Endothelial cell of umbilical vein (primary cell): ENCODE results near the gene ZNF280C. TPM values are rescaled to one million over a fixed set of nuclear protein-coding genes. Genes with fewer than 3 reads are reported as not detected.

ENCODE experiments used
- BruUV-seq: library from RNA; stranded (reverse); fragments of 400-500 nt; replicated peaks from 2 replicates; lab custom pipeline; 2021; lab: Mats Ljungman, UMichigan
- CTCF ChIA-PET: fragments of 300-600, 350-600 bp; sonication (Branson Sonifier 250); formaldehyde crosslinking; loops from one replicate; lab custom pipeline; 2021; ENCODE audit warnings: antibody characterized with exemption, inconsistent platforms; lab: Charles Lee
- POLR2A ChIA-PET: fragments of 300-600, 350-600 bp; sonication (Branson Sonifier 250); formaldehyde crosslinking; loops from one replicate; lab custom pipeline; 2021; ENCODE audit warnings: antibody characterized with exemption, inconsistent platforms; lab: Charles Lee
- DNase-seq: peaks from one replicate; pipeline ENCODE4 v3.0.0-alpha.2; 2011; ENCODE audit warnings: low read depth, low spot score
- FAIRE-seq: peaks from 2 replicates; lab custom pipeline; 2011; peaks lifted over from hg19 to GRCh38; lab: Jason Lieb, UNC
- H2AFZ ChIP-seq: 2 replicates; pipeline ENCODE4 v1.6.0; 2012; ENCODE audit warnings: low read depth, low read length, control low read depth, inconsistent platforms
- H3K27ac ChIP-seq: 2 replicates; pipeline ENCODE4 v1.5.1; 2011; ENCODE audit warnings: low read depth, mild to moderate bottlenecking, control low read depth, low read length, moderate library complexity; ENCODE audit not compliant: insufficient read depth
- H3K27me3 ChIP-seq, 2 experiments: 2 replicates each; pipeline versions ENCODE4 v1.6.0 to v1.6.1; 2011; ENCODE audit warnings: low read length in 2 of 2, mixed read lengths in 1 of 2; ENCODE audit not compliant: control insufficient read depth in 2 of 2, insufficient read depth in 2 of 2
- H3K36me3 ChIP-seq, 2 experiments: 2 replicates in 1 of 2; 3 replicates in 1 of 2; pipeline ENCODE4 v1.5.1; 2011; ENCODE audit warnings: low read length in 2 of 2, mild to moderate bottlenecking in 1 of 2, moderate library complexity in 1 of 2; ENCODE audit not compliant: control insufficient read depth in 2 of 2, insufficient read depth in 2 of 2; ENCODE audit errors: extremely low read depth in 1 of 2
- H3K4me1 ChIP-seq: 3 replicates; pipeline ENCODE4 v1.5.1; 2011; ENCODE audit warnings: mild to moderate bottlenecking, low read length; ENCODE audit not compliant: control insufficient read depth, insufficient read depth; ENCODE audit errors: extremely low read depth
- H3K4me2 ChIP-seq: 2 replicates; pipeline ENCODE4 v1.6.1; 2011; ENCODE audit warnings: low read length, control low read depth, mixed read lengths; ENCODE audit not compliant: insufficient read depth
- H3K4me3 ChIP-seq, 3 experiments: fragments of 200-600 bp in 1 of 3; sonication (generic), shearing (Covaris generic) in 1 of 3; replicated peaks in 1 of 3; 2 replicates each; pipeline ENCODE4 v1.5.1; 2011 to 2016; ENCODE audit warnings: control low read depth in 3 of 3, low read length in 3 of 3, mild to moderate bottlenecking in 2 of 3, inconsistent platforms in 1 of 3, low read depth in 1 of 3, moderate library complexity in 1 of 3; ENCODE audit not compliant: insufficient read depth in 1 of 3
- H3K79me2 ChIP-seq: 2 replicates; pipeline ENCODE4 v1.6.0; 2012; ENCODE audit warnings: low read length, inconsistent platforms; ENCODE audit not compliant: control insufficient read depth, insufficient read depth
- H3K9ac ChIP-seq: replicated peaks from 2 replicates; pipeline ENCODE3; 2011; ENCODE audit warnings: low read length, control low read depth; ENCODE audit not compliant: insufficient read depth; ENCODE audit errors: extremely low read depth
- H3K9me1 ChIP-seq: replicated peaks from 3 replicates; pipeline ENCODE4 v1.6.0; 2011; ENCODE audit warnings: mild to moderate bottlenecking, low read length; ENCODE audit not compliant: control insufficient read depth, insufficient read depth; ENCODE audit errors: extremely low read depth
- H3K9me3 ChIP-seq: replicated peaks from 2 replicates; pipeline ENCODE4 v1.5.1; 2012; ENCODE audit warnings: low read length, inconsistent platforms; ENCODE audit not compliant: control insufficient read depth, insufficient read depth
- H4K20me1 ChIP-seq: replicated peaks from 2 replicates; pipeline ENCODE3; 2011; ENCODE audit warnings: mild to moderate bottlenecking, low read length; ENCODE audit not compliant: control insufficient read depth, insufficient read depth; ENCODE audit errors: extremely low read depth
- CTCF ChIP-seq, 2 donors: IDR thresholded peaks; 1 replicate in 1 of 2; 2 replicates in 1 of 2; pipeline ENCODE4 v1.5.1; 2011; ENCODE audit warnings: low read length in 2 of 2, mild to moderate bottlenecking in 2 of 2, moderate library complexity in 2 of 2, control low read depth in 1 of 2, inconsistent platforms in 1 of 2, low read depth in 1 of 2; ENCODE audit not compliant: insufficient read depth in 1 of 2; ENCODE audit errors: extremely low read depth in 1 of 2
- EZH2 ChIP-seq: IDR thresholded peaks from 2 replicates; pipeline ENCODE4 v1.6.1; 2012; ENCODE audit warnings: borderline replicate concordance, low read depth, mild to moderate bottlenecking, moderate library complexity, low read length, inconsistent platforms; ENCODE audit not compliant: severe bottlenecking
- FOS ChIP-seq: IDR thresholded peaks from 2 replicates; pipeline ENCODE4 v1.6.1; 2011; ENCODE audit warnings: mild to moderate bottlenecking, low read length, moderate library complexity, borderline replicate concordance; ENCODE audit not compliant: insufficient read depth
- GATA2 ChIP-seq: IDR thresholded peaks from 2 replicates; pipeline ENCODE4 v1.7.0; 2011; ENCODE audit warnings: low read depth, mild to moderate bottlenecking, moderate library complexity, mixed read lengths, low read length; ENCODE audit not compliant: insufficient read length, insufficient read depth
- JUN ChIP-seq: IDR thresholded peaks from 2 replicates; pipeline ENCODE4 v1.6.1; 2011; ENCODE audit warnings: borderline replicate concordance, low read depth; ENCODE audit not compliant: insufficient read length, insufficient read depth
- MYC ChIP-seq: IDR thresholded peaks from one replicate; pipeline ENCODE4 v1.6.1; 2011; ENCODE audit warnings: mild to moderate bottlenecking, low read depth, low read length
- POLR2A ChIP-seq: IDR thresholded peaks from 2 replicates; pipeline ENCODE4 v1.6.1; 2012; ENCODE audit warnings: low read depth, mild to moderate bottlenecking, control low read depth, low read length
- POLR2AphosphoS5 ChIP-seq: IDR thresholded peaks from 2 replicates; pipeline ENCODE4 v1.6.1; 2012; ENCODE audit warnings: low read depth, mild to moderate bottlenecking, control low read depth, low read length, moderate library complexity; ENCODE audit not compliant: insufficient read depth
- dilution Hi-C: fragments of 300-500 bp; cut with MboI; formaldehyde crosslinking; loops from one replicate; pipeline ENCODE4 v1.15.0; 2019; ENCODE audit warnings: low sequenced_read_pairs; ENCODE audit not compliant: extremely low pct_ligation_motif_present
- intact Hi-C: fragments of 100-400 bp; cut with micrococcal nuclease; formaldehyde crosslinking; loops from one replicate; pipeline ENCODE4 v1.10.0; 2022
- polyA plus RNA-seq, 4 experiments: library from polyadenylated mRNA; depleted of rRNA in 3 of 4; stranded (reverse) in 3 of 4; unstranded in 1 of 4; fragments of >200 nt; gene quantifications; 2 replicates each; pipeline versions ENCODE4 v1.2.1 to v1.2.3, GENCODE V29; 2011 to 2012; ENCODE audit warnings: missing spikeins in 1 of 4
- total RNA-seq: library from RNA; stranded (reverse); gene quantifications from 2 replicates; pipeline ENCODE4 v1.2.3, GENCODE V29; 2021
- TF ChIP-seq, protein P1 (sequence below): IDR thresholded peaks from 2 replicates; pipeline ENCODE4 v1.6.1; 2011; ENCODE audit not compliant: insufficient read depth, insufficient read length

The ZNF280C gene
- total and polyA plus RNA-seq, 2 donors (not counting 3 experiments of a cell fraction or from before 2014, with no cell fraction given), result 3.2 to 7.7 TPM

GRCh38 chrX:130204647-130205046 lies 64.1 kb downstream of the ZNF280C start:
- H2AFZ ChIP-seq, result no peak overlapping the region
- DNase-seq, result no peak
- CTCF ChIA-PET, result interaction anchor here (0.6 kb wide), 1 partner anchor 13 kb away, joined by 4 read pairs; no protein-coding TSS in a partner anchor
- H3K27ac ChIP-seq, result no peak overlapping the region
- intact Hi-C loops (no loop called here), dilution Hi-C loops (no loop called here)
- no peaks in the 10 kb centered on the region for H3K9me1 ChIP-seq
- BruUV-seq, result no TSS peak
- FAIRE-seq, result no peak
- no peaks in the 10 kb centered on the region for H4K20me1 ChIP-seq
- no peaks in the 10 kb centered on the region for H3K36me3 ChIP-seq
- TF ChIP-seq CTCF (IDR thresholded peaks at IDR 0.05; ENCODE audit: extremely low read depth in 1 of 2, insufficient read depth in 1 of 2, low read depth in 1 of 2, low read length in 2 of 2), result no peak
- H3K4me1 ChIP-seq, result no peaks in the 10 kb centered on the region
- no peak overlapping the region for H3K4me2 ChIP-seq
- no peaks in the 10 kb centered on the region for H3K9me3 ChIP-seq
- H3K4me3 ChIP-seq, result no peak overlapping the region
- no peak overlapping the region for H3K9ac ChIP-seq
- no peaks in the 10 kb centered on the region for H3K79me2 ChIP-seq
- H3K27me3 ChIP-seq, result no peaks in the 10 kb centered on the region
- POLR2A ChIA-PET, result no interaction called here

- Histone ChIP-seq H3K9me3 (no peaks in the 10 kb centered on the region), H3K4me2 (no peak overlapping the region), H3K79me2 (no peaks in the 10 kb centered on the region), H3K4me3 (no peak overlapping the region), H4K20me1 (no peaks in the 10 kb centered on the region), H3K27ac (no peak overlapping the region), H3K27me3 (no peaks in the 10 kb centered on the region), H3K4me1 (no peaks in the 10 kb centered on the region), H2AFZ (no peak overlapping the region), H3K9me1 (no peaks in the 10 kb centered on the region), H3K9ac (no peak overlapping the region), H3K36me3 (no peaks in the 10 kb centered on the region)
- CTCF ChIA-PET, result no interaction called here
- no peak for TF ChIP-seq FOS
- TF ChIP-seq CTCF (IDR thresholded peaks at IDR 0.05; ENCODE audit: extremely low read depth in 1 of 2, insufficient read depth in 1 of 2, low read depth in 1 of 2, low read length in 2 of 2), result no peak
- no peak for TF ChIP-seq JUN
- TF ChIP-seq, protein P1, sequence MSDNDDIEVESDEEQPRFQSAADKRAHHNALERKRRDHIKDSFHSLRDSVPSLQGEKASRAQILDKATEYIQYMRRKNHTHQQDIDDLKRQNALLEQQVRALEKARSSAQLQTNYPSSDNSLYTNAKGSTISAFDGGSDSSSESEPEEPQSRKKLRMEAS, result no peak
- TF ChIP-seq GATA2, result no peak
- no peak for TF ChIP-seq EZH2
- TF ChIP-seq POLR2A, result no peak
- no peak for TF ChIP-seq POLR2AphosphoS5
- no peak for TF ChIP-seq MYC
- no peak for FAIRE-seq
- dilution Hi-C loops (no loop called here), intact Hi-C loops (loop anchor here (10.0 kb wide), 1 partner anchor 593 kb away; no protein-coding TSS in a partner anchor)
- no TSS peak for BruUV-seq
- POLR2A ChIA-PET, result no interaction called here
- no peak for DNase-seq
Measured at GRCh38 chrX:130197464-130197863, 71.2 kb downstream of the ZNF280C start.
